Measurements from ENCODE around the gene CDT1.

DNA sequence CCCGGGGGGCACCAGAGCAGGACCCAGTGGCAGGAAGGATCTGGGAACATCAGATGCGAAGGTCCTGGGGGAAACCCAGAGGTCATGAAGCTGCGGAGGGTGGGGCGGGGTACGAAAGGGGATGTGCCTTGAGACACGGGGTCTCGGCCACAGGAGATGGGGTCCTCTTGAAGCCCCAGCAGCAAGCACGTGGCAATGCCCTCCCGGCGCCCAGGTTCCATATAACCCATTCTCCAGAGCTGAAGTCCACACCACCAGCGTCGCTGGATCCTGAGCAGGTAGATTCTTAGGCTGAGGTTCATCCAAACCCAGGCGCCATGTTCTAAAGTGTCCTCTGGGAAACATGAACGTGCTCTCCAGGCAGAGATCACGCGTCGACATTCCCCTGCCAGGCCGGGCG lies 39.5 kb upstream of the CDT1 start:
- TF ChIP-seq, protein P1, sequence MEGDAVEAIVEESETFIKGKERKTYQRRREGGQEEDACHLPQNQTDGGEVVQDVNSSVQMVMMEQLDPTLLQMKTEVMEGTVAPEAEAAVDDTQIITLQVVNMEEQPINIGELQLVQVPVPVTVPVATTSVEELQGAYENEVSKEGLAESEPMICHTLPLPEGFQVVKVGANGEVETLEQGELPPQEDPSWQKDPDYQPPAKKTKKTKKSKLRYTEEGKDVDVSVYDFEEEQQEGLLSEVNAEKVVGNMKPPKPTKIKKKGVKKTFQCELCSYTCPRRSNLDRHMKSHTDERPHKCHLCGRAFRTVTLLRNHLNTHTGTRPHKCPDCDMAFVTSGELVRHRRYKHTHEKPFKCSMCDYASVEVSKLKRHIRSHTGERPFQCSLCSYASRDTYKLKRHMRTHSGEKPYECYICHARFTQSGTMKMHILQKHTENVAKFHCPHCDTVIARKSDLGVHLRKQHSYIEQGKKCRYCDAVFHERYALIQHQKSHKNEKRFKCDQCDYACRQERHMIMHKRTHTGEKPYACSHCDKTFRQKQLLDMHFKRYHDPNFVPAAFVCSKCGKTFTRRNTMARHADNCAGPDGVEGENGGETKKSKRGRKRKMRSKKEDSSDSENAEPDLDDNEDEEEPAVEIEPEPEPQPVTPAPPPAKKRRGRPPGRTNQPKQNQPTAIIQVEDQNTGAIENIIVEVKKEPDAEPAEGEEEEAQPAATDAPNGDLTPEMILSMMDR (IDR thresholded peaks at IDR 0.05) = no peak
- TF ChIP-seq RELA (CRISPR knock-in tag; IDR thresholded peaks at IDR 0.05; ENCODE audit: borderline replicate concordance) (no peak), ESRRA (CRISPR knock-in tag; IDR thresholded peaks at IDR 0.05; ENCODE audit: borderline replicate concordance) (no peak), NFYB (CRISPR knock-in tag; conservative IDR thresholded peaks at IDR 0.05; ENCODE audit: low read depth) (no peak), NR2C2 (CRISPR knock-in tag; IDR thresholded peaks at IDR 0.05) (no peak), CREB1 (CRISPR knock-in tag; IDR thresholded peaks at IDR 0.05) (no peak)
- TF ChIP-seq, protein P2, sequence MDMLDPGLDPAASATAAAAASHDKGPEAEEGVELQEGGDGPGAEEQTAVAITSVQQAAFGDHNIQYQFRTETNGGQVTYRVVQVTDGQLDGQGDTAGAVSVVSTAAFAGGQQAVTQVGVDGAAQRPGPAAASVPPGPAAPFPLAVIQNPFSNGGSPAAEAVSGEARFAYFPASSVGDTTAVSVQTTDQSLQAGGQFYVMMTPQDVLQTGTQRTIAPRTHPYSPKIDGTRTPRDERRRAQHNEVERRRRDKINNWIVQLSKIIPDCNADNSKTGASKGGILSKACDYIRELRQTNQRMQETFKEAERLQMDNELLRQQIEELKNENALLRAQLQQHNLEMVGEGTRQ (CRISPR knock-in tag; IDR thresholded peaks at IDR 0.05) = no peak
- TF ChIP-seq, protein P3, sequence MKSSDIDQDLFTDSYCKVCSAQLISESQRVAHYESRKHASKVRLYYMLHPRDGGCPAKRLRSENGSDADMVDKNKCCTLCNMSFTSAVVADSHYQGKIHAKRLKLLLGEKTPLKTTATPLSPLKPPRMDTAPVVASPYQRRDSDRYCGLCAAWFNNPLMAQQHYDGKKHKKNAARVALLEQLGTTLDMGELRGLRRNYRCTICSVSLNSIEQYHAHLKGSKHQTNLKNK (CRISPR knock-in tag; IDR thresholded peaks at IDR 0.05) = no peak
- TF ChIP-seq, protein P4, sequence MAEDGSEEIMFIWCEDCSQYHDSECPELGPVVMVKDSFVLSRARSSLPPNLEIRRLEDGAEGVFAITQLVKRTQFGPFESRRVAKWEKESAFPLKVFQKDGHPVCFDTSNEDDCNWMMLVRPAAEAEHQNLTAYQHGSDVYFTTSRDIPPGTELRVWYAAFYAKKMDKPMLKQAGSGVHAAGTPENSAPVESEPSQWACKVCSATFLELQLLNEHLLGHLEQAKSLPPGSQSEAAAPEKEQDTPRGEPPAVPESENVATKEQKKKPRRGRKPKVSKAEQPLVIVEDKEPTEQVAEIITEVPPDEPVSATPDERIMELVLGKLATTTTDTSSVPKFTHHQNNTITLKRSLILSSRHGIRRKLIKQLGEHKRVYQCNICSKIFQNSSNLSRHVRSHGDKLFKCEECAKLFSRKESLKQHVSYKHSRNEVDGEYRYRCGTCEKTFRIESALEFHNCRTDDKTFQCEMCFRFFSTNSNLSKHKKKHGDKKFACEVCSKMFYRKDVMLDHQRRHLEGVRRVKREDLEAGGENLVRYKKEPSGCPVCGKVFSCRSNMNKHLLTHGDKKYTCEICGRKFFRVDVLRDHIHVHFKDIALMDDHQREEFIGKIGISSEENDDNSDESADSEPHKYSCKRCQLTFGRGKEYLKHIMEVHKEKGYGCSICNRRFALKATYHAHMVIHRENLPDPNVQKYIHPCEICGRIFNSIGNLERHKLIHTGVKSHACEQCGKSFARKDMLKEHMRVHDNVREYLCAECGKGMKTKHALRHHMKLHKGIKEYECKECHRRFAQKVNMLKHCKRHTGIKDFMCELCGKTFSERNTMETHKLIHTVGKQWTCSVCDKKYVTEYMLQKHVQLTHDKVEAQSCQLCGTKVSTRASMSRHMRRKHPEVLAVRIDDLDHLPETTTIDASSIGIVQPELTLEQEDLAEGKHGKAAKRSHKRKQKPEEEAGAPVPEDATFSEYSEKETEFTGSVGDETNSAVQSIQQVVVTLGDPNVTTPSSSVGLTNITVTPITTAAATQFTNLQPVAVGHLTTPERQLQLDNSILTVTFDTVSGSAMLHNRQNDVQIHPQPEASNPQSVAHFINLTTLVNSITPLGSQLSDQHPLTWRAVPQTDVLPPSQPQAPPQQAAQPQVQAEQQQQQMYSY (CRISPR knock-in tag; IDR thresholded peaks at IDR 0.05) = no peak

Measured in WTC11 (cell line).